T-helper 2 cell treated with Interferon-gamma antibody and Interleukin-4, amounts not matched to agents 5 μg/mL and 100 μg/mL, for 36 hours (primary cell): ENCODE measurements around the gene PACSIN2.
"Not testable (repeated sequence)": the region's sequence is repeated elsewhere in the genome, so short reads cannot be mapped to it uniquely, and the experiment has no call there.

Experiments
- DNase-seq: peaks from one replicate; pipeline ENCODE4 v3.0.0; 2021; ENCODE audit warnings: low spot score
- H3K27ac Mint-ChIP-seq: one replicate; pipeline ENCODE4 v1.8.0; 2021; ENCODE audit warnings: mild to moderate bottlenecking, mixed read lengths
- H3K27me3 Mint-ChIP-seq: one replicate; pipeline ENCODE4 v1.8.0; 2021; ENCODE audit warnings: low read depth, mixed read lengths
- H3K36me3 Mint-ChIP-seq: one replicate; pipeline ENCODE4 v1.8.0; 2021; ENCODE audit warnings: low read depth, mixed read lengths
- H3K4me1 Mint-ChIP-seq: one replicate; pipeline ENCODE4 v1.8.0; 2021; ENCODE audit warnings: low read depth, mixed read lengths
- H3K4me3 Mint-ChIP-seq: one replicate; pipeline ENCODE4 v1.8.0; 2022; ENCODE audit warnings: mild to moderate bottlenecking, moderate library complexity, mixed read lengths
- H3K9me3 Mint-ChIP-seq: one replicate; pipeline ENCODE4 v1.8.0; 2021; ENCODE audit warnings: mixed read lengths

PACSIN2 gene

DNA sequence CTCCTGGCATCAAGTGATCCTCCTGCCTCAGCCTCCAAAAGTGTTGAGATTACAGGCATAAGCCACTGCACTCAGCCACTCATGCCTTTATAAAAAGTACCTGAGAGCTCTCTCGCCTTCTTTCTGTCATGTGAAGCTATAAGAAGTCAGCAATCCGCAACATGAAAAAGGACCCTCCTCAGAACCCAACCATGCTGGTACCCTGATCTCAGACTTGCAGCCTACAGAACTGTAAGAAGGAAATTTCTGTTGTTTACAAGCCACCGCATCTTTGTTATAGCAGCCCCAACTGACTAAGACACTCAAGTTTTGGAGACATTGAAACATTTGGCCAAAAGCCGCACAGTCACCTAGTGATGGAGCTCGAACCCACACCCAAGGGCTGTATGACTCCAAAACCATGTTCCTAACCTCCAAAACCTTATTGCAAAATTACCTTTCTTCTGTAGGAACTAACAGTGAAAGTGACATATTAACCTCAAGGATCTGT lies 8.9 kb downstream of the PACSIN2 start:
- no peak overlapping the region for H3K27ac Mint-ChIP-seq
- H3K4me3 Mint-ChIP-seq = no peak overlapping the region
- DNase-seq = no peak
- H3K36me3 Mint-ChIP-seq = no peaks in the 10 kb centered on the region
- H3K4me1 Mint-ChIP-seq = peaks cover 35% of the 10 kb centered on the region
- H3K9me3 Mint-ChIP-seq = no peaks in the 10 kb centered on the region
- H3K27me3 Mint-ChIP-seq = no peaks in the 10 kb centered on the region

DNA sequence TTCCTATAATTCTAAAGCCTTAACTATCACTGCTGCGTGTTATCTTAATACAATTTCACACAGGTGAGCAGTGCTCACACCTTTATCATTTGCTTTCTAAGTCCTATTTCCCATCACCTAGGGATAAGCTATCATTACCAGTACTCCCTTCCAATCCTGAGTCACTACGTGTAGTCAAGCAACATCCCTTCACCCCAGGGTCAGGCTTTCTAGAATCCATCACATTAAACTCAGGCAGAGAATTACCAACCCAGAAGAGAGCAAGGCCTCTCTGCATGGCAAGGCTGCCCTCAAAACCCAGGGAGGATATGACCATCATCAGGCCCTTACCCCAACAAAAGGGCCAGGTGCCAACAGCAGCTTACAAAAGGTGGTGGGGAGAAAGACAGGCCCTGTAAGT lies 9.8 kb downstream of the PACSIN2 start:
- Mint-ChIP-seq H3K9me3 (no peaks in the 10 kb centered on the region), H3K27me3 (no peaks in the 10 kb centered on the region), H3K27ac (no peak overlapping the region), H3K36me3 (no peaks in the 10 kb centered on the region), H3K4me3 (no peak overlapping the region), H3K4me1 (peaks cover 44% of the 10 kb centered on the region)
- DNase-seq = no peak

DNA sequence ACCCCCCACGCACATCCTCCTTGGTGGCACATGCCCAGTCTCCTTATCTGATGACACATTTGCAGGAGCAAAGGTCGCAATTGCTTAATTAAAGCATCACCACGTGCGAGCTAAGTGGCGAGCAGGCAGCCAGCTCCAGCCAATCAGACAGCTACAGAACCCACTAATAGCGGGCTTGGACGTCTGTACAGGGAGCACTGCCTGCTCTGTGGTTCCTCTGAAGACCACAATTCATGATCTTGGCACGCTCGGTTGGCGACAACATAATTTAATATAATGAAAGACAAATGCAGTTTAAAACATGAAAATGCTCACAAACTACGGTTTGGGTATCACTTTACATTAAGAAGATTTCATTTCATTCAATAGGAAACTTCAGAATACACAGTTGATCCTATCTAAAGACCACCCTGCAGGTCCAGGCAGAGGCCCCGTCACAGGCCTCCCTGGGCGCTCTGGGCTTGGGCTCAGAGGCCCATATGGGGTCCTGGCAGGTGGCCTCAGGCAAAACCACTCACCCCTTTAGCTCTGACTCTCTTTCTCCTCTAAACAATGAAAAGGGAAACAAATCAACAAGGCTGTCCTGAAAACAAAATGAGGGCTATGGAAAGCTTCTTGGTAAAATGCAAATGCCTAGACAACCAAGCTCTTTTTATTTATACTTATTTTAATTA lies 10.4 kb downstream of the PACSIN2 start:
- DNase-seq = no peak
- H3K36me3 Mint-ChIP-seq = no peaks in the 10 kb centered on the region
- no peaks in the 10 kb centered on the region for H3K9me3 Mint-ChIP-seq
- no peak overlapping the region for H3K27ac Mint-ChIP-seq
- H3K4me1 Mint-ChIP-seq = peaks cover 45% of the 10 kb centered on the region
- no peak overlapping the region for H3K4me3 Mint-ChIP-seq
- no peaks in the 10 kb centered on the region for H3K27me3 Mint-ChIP-seq

DNA sequence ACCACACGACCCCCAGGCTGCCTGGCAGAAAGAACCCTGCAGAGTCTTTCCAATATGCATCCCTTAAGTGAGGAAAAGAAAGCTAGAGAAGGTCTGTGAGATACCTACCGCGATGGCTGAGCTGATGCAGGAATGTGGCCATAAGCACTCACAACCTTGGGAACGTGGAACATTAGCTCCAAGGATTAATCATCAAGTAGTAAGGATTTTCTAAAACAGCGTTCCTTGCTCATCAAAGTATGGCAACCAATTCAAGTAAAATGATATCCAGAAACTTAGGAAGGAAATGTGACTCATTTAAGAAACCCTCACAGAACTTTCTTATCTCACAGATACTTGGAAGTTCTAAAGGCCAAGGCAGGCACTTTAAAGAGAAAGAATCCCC lies 12.8 kb downstream of the PACSIN2 start:
- Mint-ChIP-seq H3K4me1 (peaks cover 56% of the 10 kb centered on the region), H3K4me3 (peak overlapping the region; percentile 52), H3K36me3 (no peaks in the 10 kb centered on the region), H3K27ac (no peak overlapping the region), H3K9me3 (no peaks in the 10 kb centered on the region), H3K27me3 (no peaks in the 10 kb centered on the region)
- no peak for DNase-seq

DNA sequence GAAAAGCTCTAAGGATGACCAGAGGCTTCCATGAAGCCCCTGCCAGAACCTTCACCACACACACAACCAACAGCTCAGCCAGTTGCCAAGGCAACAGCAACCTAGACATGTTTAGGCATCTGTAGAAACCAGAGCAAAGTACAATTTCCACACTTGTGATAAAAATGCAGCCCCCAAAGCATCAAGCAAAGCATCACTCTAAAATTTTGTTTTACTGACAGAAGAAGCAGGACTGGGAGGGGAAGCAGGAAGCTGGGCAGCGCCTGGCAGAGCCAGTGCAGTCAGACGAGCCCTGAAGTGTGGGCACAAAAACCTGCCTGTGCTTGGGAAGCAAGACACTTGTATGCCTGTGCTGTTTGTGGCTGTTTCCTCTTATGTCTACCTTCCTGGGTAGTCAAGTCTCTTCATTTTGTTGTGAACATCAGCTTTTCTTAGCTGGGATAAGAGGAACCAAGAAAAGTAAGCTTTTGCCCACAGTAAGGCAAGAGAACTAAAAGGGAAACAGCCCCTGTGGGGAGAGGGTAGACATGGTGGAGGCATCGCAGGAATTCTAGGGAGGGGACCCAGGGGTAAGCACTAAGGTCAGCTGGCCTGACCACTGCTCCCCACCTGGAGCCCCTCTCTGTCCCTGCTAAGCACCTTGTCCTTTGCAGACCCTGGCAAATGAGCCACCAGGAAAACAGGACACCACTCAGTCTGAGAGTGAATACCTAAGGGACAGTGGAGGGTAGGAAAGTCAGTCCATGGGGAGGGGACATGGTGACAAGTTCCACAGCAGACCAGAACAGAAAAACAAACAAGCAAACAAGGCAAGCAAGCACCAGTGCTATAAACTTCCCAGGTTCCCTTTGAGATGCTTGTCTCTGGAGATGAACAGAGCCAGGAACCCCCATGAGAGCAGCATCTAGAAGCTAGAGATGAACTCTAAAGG lies 13.4 kb downstream of the PACSIN2 start:
- Mint-ChIP-seq H3K27ac (peak overlapping the region; percentile 38), H3K9me3 (no peaks in the 10 kb centered on the region), H3K27me3 (no peaks in the 10 kb centered on the region), H3K4me3 (peak overlapping the region; percentile 52), H3K4me1 (peaks cover 56% of the 10 kb centered on the region), H3K36me3 (no peaks in the 10 kb centered on the region)
- no peak for DNase-seq

DNA sequence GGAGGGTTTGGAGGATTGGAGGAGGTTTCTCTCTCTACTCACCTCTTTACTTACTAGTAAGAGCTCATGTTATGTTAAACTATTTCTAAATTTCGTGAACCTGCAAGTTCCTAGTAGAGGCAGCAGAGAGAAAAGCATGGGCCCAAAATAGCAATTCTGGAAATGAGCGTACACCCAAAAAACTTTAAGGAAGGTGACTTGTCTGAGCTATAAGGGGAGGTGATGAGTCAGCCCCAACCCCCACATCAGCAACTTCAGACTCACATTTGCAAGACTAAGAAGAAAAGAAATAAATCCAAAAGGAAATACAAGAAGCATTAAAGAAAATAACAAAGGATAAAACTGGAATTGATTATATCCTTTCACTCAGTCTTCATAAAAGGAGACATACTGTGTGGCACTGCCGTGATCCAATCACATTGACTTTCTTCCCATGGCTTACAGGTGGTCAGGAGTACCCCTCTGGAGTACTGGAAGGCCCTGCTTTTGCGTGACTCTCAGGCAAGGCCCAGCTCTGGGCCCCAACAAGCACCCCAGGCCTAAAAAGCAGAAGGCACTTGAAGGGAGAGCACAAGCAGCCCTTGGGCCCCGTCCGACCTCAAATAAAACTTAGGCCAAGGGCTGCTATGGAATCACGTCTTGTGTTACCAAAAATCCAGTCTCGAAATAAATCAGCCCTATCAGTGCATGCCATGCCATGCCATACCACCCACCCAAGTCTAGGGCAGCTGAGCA lies 14.3 kb downstream of the PACSIN2 start:
- Mint-ChIP-seq H3K36me3 (no peaks in the 10 kb centered on the region), H3K9me3 (no peaks in the 10 kb centered on the region), H3K4me1 (peaks cover 58% of the 10 kb centered on the region), H3K27me3 (no peaks in the 10 kb centered on the region), H3K27ac (peak overlapping the region; percentile 80), H3K4me3 (peak overlapping the region; percentile 67)
- peak; percentile 63 for DNase-seq

DNA sequence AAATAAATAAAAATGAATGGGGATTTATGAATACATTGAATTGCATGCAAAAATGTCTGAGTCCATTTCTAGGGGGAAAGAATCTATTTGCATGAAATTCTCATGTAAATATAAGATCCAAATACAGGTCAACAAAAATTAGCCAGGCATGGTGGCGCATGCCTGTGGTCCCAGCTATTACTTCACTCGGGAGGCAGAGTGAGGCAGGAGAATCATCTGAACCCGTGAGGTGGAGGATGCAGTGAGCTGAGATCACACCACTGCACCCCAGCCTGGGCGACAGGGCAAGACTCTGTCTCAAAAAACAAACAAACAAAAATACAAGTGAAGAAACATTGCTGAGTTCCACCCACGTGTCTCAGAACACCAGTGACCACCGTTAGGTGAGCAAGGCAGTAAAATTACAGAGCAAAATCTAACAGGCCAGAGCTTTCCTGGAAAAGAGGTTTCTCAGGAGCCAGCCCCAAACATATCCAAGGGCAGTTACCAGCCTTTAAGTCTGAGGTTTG lies 17.3 kb downstream of the PACSIN2 start:
- DNase-seq = no peak
- Mint-ChIP-seq H3K27ac (peak overlapping the region; percentile 12), H3K27me3 (no peaks in the 10 kb centered on the region), H3K4me3 (no peak overlapping the region), H3K9me3 (no peaks in the 10 kb centered on the region), H3K36me3 (no peaks in the 10 kb centered on the region), H3K4me1 (peaks cover 44% of the 10 kb centered on the region)

DNA sequence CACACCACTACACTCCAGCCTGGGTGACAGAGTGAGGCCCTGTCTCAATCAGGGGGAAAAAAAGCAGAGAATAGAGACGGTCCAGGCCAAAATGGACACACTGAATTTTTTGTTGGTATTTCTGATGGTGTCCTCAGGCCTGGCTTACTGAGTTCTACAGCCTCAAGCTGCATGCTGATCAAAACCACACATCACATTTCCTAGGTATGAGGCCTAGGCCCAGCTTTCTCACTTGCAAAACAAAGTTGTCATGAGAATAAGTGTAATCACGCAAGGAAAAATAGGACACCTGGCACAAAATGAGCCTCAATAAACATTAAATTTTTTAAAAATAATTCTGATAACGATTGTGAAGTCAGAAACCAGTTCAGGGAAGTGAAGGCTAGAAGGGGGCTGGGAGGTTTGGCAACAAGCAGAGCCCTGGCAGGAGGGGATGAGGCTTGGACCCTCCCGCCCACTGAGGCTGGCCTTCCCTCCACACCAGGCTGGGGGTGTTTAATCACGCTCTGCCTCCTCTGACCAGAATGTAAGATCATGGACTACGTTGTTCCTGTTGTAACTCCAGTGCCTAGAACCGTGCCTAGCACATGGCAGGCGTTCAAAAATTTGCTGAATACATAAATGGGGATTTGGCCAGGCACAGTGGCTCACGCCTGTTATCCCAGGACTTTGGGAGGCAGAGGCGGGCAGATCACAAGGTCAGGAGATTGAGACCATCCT lies 18.1 kb downstream of the PACSIN2 start:
- no peak overlapping the region for H3K27ac Mint-ChIP-seq
- no peak for DNase-seq
- H3K27me3 Mint-ChIP-seq = no peaks in the 10 kb centered on the region
- peaks cover 36% of the 10 kb centered on the region for H3K4me1 Mint-ChIP-seq
- peaks cover 2% of the 10 kb centered on the region for H3K36me3 Mint-ChIP-seq
- H3K9me3 Mint-ChIP-seq = no peaks in the 10 kb centered on the region
- no peak overlapping the region for H3K4me3 Mint-ChIP-seq

DNA sequence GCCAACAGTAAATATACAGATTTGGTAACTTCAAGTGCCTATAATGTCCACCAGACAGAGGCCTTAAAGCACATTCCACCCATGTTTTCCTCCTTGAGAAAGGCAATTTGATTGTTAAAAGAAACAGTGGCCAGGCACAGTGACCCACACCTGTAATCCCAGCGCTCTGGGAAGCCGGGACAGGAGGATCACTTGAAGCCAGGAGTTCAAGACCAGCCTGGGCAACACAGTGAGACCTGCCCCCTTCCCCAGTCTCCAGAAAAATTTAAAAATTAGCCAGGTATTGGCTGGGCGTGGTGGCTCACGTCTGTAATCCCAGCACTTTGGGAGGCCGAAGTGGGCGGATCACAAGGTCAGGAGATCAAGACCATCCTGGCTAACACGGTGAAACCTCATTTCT lies 19.3 kb downstream of the PACSIN2 start:
- H3K27ac Mint-ChIP-seq, H3K9me3 Mint-ChIP-seq, H3K4me3 Mint-ChIP-seq, H3K36me3 Mint-ChIP-seq, DNase-seq, H3K27me3 Mint-ChIP-seq: not testable (repeated sequence)
- H3K4me1 Mint-ChIP-seq = peaks cover 25% of the 10 kb centered on the region

DNA sequence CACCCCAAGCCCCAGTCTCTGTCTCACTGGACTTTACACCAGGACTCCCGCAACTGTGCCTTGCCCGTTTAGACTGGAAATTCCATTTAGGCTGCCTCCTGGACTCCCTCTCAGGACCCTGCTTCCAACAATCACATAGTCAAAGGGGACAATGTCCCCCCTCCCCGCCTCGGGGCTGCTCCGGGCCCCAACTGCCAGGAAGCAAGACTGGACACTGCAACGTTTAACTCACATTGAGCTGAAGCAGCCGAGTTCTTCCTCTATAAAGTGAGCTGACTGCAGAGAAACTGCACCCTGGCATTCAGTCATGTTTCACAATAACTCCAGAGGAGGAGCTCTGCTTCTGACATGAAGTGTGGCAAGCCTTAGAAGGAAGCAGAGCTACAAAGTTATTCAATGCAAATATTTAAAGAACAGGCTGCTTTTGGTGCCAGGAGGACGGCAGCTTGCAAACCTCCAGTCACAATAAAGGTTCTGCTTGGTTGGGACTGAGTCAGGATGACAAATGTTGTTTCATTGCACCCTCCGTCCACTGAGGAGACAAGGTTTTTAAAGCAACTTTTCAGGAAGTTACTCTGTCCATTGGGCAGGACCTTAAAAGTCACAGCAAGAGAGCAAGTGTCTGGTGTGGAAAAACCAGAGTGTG lies 19.9 kb downstream of the PACSIN2 start:
- H3K36me3 Mint-ChIP-seq = peaks cover 2% of the 10 kb centered on the region
- no peak for DNase-seq
- H3K4me1 Mint-ChIP-seq = peaks cover 20% of the 10 kb centered on the region
- H3K4me3 Mint-ChIP-seq = no peak overlapping the region
- H3K9me3 Mint-ChIP-seq = no peaks in the 10 kb centered on the region
- no peak overlapping the region for H3K27ac Mint-ChIP-seq
- no peaks in the 10 kb centered on the region for H3K27me3 Mint-ChIP-seq

DNA sequence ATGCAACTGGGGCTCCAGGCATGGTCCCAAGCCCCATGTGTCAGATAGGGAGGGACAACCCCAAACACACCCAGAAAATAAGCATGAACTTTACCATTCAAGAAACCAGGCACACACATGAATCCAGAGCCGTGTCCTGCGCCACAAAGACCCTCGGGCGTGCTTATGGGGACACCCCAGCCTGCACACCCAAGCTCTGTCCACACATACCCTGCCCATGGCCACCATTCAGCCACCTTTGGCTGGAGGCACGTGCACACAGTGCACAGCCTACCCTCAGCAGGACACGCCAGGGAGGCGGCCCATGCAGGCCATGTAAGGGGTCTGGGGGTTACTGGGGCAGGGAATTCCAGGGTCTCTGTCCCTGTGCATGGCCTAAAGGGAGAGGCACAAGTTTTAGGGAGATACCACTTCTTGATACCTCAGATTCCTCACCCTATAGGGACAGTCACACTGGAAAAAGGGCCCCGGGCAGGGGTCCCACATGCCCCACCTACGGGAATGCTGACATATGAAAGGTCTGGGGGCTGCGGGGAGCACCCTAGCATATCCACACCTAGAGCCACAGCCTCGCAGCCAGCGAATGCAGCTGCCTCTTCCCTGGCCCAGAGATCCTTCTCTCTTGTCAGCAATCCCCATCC lies 20.6 kb downstream of the PACSIN2 start:
- peaks cover 2% of the 10 kb centered on the region for H3K36me3 Mint-ChIP-seq
- DNase-seq = no peak
- H3K27me3 Mint-ChIP-seq = no peaks in the 10 kb centered on the region
- peaks cover 18% of the 10 kb centered on the region for H3K4me1 Mint-ChIP-seq
- H3K4me3 Mint-ChIP-seq = no peak overlapping the region
- no peaks in the 10 kb centered on the region for H3K9me3 Mint-ChIP-seq
- H3K27ac Mint-ChIP-seq = no peak overlapping the region

DNA sequence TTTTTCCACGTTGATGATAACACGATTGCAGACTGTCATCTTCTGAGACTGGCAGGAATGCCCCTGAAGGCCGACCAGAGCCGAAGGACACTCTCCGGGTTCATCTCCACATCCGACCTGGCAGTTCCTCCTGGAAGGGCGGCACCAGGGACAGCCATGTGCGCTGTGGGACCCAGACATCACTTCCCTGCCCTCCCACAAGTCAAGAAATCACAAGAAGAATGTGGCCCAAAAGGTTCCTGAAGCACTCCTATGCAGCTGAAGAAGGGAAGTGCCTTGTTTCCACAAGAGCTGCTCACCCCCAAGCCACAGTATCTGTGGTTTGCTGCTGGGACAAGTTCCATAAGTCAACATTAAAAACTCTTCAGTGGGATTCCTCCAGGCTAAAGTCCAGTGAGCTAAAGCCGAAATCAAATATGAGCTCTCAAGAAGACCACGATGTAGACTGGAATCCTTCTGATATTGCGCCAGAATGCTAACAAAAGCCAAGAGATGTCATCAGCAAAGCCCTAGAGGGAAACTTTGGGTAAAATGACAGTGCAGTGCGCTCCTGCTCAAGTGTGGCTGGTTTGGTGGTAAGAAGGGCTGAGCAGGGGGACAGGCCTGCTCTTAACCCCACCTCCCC lies 21.2 kb downstream of the PACSIN2 start:
- Mint-ChIP-seq H3K36me3 (peaks cover 2% of the 10 kb centered on the region), H3K27ac (no peak overlapping the region), H3K4me3 (no peak overlapping the region), H3K9me3 (no peaks in the 10 kb centered on the region), H3K27me3 (no peaks in the 10 kb centered on the region), H3K4me1 (peaks cover 14% of the 10 kb centered on the region)
- no peak for DNase-seq
